Tibial nerve (tissue), 4 donors: ENCODE data around the gene GLP1R.

Source experiments
- EP300 ChIP-seq, 2 donors: sonication (generic); formaldehyde crosslinking; IDR thresholded peaks; one replicate each; pipeline ENCODE4 v1.6.1; 2017; ENCODE audit warnings: antibody characterized with exemption in 2 of 2, mild to moderate bottlenecking in 1 of 2
- POLR2A ChIP-seq, 2 donors: fragments of 450-650 bp; IDR thresholded peaks; one replicate each; pipeline ENCODE4 v1.6.1; 2017; ENCODE audit warnings: antibody characterized with exemption in 2 of 2, mild to moderate bottlenecking in 2 of 2, moderate library complexity in 2 of 2
- TF ChIP-seq, protein P1 (sequence below), 5 experiments: fragments of 200-600 bp in 3 of 5; fragments of 450-650 bp in 2 of 5; sonication (generic) in 3 of 5; IDR thresholded peaks; one replicate each; pipeline ENCODE4 v1.5.1; 2016 to 2019; ENCODE audit warnings: antibody characterized with exemption in 5 of 5, mild to moderate bottlenecking in 3 of 5, moderate library complexity in 2 of 5

DNA sequence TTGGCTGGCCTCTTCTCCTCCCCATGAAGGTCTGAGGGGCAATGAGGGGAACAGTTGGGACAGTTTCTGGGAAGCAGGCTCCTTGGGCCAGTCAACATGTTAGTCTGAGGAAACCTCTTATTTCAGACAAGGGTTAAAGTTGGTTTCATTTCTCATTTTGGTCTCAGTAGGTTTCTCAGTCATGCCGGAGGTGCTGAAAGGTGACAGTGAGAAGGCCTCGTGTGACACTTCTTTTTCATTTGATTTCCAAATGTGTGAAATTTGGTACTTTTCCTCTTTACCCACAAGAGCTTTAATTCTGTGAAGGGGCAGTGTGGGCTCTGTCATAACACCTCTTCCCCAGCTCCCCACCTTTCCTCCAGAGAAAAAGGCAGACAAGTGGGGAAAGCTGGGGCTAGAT lies 7.5 kb upstream of the GLP1R start:
- TF ChIP-seq, protein P1, sequence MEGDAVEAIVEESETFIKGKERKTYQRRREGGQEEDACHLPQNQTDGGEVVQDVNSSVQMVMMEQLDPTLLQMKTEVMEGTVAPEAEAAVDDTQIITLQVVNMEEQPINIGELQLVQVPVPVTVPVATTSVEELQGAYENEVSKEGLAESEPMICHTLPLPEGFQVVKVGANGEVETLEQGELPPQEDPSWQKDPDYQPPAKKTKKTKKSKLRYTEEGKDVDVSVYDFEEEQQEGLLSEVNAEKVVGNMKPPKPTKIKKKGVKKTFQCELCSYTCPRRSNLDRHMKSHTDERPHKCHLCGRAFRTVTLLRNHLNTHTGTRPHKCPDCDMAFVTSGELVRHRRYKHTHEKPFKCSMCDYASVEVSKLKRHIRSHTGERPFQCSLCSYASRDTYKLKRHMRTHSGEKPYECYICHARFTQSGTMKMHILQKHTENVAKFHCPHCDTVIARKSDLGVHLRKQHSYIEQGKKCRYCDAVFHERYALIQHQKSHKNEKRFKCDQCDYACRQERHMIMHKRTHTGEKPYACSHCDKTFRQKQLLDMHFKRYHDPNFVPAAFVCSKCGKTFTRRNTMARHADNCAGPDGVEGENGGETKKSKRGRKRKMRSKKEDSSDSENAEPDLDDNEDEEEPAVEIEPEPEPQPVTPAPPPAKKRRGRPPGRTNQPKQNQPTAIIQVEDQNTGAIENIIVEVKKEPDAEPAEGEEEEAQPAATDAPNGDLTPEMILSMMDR (IDR thresholded peaks at IDR 0.05), result no peak
- TF ChIP-seq POLR2A (IDR thresholded peaks at IDR 0.05) (no peak), EP300 (IDR thresholded peaks at IDR 0.05) (no peak)
